NCI-H1930 (cell line): ENCODE measurements around the gene SMOC2.

Experiments
- DNase-seq, 2 experiments: peaks; one replicate each; lab custom pipeline; 2025; lab: John Stamatoyannopoulos, UW

The SMOC2 gene

GRCh38 chr6:168447282-168447681 lies 6.3 kb downstream of the SMOC2 start:
- DNase-seq: no peak

- DNase-seq: no peak
These were observed 6.7 kb downstream of the SMOC2 start for GRCh38 chr6:168447700-168448099.

GRCh38 chr6:168448243-168448855 lies 7.4 kb downstream of the SMOC2 start:
- no peak for DNase-seq

GRCh38 chr6:168450917-168451316 lies 9.9 kb downstream of the SMOC2 start:
- DNase-seq: no peak

- no peak for DNase-seq
These were observed 11.0 kb downstream of the SMOC2 start for GRCh38 chr6:168451805-168452517.

- no peak for DNase-seq
These were observed 11.8 kb downstream of the SMOC2 start for GRCh38 chr6:168452685-168453377.

GRCh38 chr6:168455847-168456530 lies 15.0 kb downstream of the SMOC2 start:
- no peak for DNase-seq

- DNase-seq: no peak
These were observed 16.1 kb downstream of the SMOC2 start for GRCh38 chr6:168456907-168457652.

- DNase-seq: no peak
These were observed 16.6 kb downstream of the SMOC2 start for GRCh38 chr6:168457653-168457934.

GRCh38 chr6:168458101-168458500 lies 17.1 kb downstream of the SMOC2 start:
- no peak for DNase-seq

- no peak for DNase-seq
These were observed 18.6 kb downstream of the SMOC2 start for GRCh38 chr6:168459572-168459971.

GRCh38 chr6:168462289-168462853 lies 21.4 kb downstream of the SMOC2 start:
- DNase-seq: no peak

- DNase-seq: no peak
These were observed 23.6 kb downstream of the SMOC2 start for GRCh38 chr6:168464546-168464945.

GRCh38 chr6:168468045-168468444 lies 27.1 kb downstream of the SMOC2 start:
- no peak for DNase-seq

GRCh38 chr6:168469521-168469920 lies 28.5 kb downstream of the SMOC2 start:
- DNase-seq: no peak

GRCh38 chr6:168469926-168470325 lies 28.9 kb downstream of the SMOC2 start:
- DNase-seq: no peak

- no peak for DNase-seq
These were observed 31.4 kb downstream of the SMOC2 start for GRCh38 chr6:168472363-168472762.

- DNase-seq: no peak
These were observed 32.2 kb downstream of the SMOC2 start for GRCh38 chr6:168473197-168473596.

- DNase-seq: no peak
These were observed 34.4 kb downstream of the SMOC2 start for GRCh38 chr6:168475188-168476013.

GRCh38 chr6:168479421-168479820 lies 38.4 kb downstream of the SMOC2 start:
- DNase-seq: no peak

- no peak for DNase-seq
These were observed 39.5 kb downstream of the SMOC2 start for GRCh38 chr6:168480481-168480880.
